DND-41 (cell line): Measurements from ENCODE around the gene SH3RF3.

ENCODE experiments used
- ATAC-seq: fragments of 200-7000 bp; cut with Tn5 transposase; 3 replicates; pipeline ENCODE4 v1.9.1; 2021; ENCODE audit warnings: low read depth; ENCODE audit not compliant: insufficient read depth
- DNase-seq: peaks from one replicate; pipeline ENCODE4 v3.0.0-alpha.2; 2020
- H2AFZ ChIP-seq: 2 replicates; pipeline ENCODE4 v1.6.0; 2012; ENCODE audit warnings: low read depth, low read length
- H3K27ac ChIP-seq: 2 replicates; pipeline ENCODE4 v1.5.1; 2012; ENCODE audit warnings: low read length, inconsistent platforms
- H3K27me3 ChIP-seq: fragments of 200-600 bp; sonication (generic); 2 replicates; pipeline ENCODE4 v1.6.0; 2012; ENCODE audit warnings: low read length, mild to moderate bottlenecking, inconsistent platforms; ENCODE audit not compliant: insufficient read depth, poor library complexity
- H3K36me3 ChIP-seq: 2 replicates; pipeline ENCODE4 v1.5.1; 2012; ENCODE audit warnings: low read length, inconsistent platforms; ENCODE audit not compliant: insufficient read depth
- H3K4me1 ChIP-seq: 2 replicates; pipeline ENCODE4 v1.5.1; 2012; ENCODE audit warnings: mild to moderate bottlenecking, low read length; ENCODE audit not compliant: insufficient read depth
- H3K4me2 ChIP-seq: 2 replicates; pipeline ENCODE4 v1.6.0; 2012; ENCODE audit warnings: mild to moderate bottlenecking, moderate library complexity, low read length, inconsistent platforms; ENCODE audit not compliant: insufficient read depth
- H3K4me3 ChIP-seq, 2 experiments: fragments of 200-600 bp in 1 of 2; shearing (Covaris generic) in 1 of 2; 2 replicates each; pipeline ENCODE4 v1.5.1; 2012 to 2016; ENCODE audit warnings: inconsistent platforms in 2 of 2, low read length in 2 of 2, mild to moderate bottlenecking in 2 of 2, low read depth in 1 of 2, moderate library complexity in 1 of 2
- H3K79me2 ChIP-seq: 2 replicates; pipeline ENCODE4 v1.6.0; 2012; ENCODE audit warnings: low read length, inconsistent platforms; ENCODE audit not compliant: insufficient read depth
- H3K9ac ChIP-seq: 2 replicates; pipeline ENCODE4 v1.6.0; 2012; ENCODE audit warnings: low read depth, mild to moderate bottlenecking, inconsistent platforms, low read length, moderate library complexity
- H3K9me3 ChIP-seq: 2 replicates; pipeline ENCODE4 v1.5.1; 2012; ENCODE audit warnings: low read length, moderate library complexity, mild to moderate bottlenecking, inconsistent platforms; ENCODE audit not compliant: insufficient read depth, severe bottlenecking
- H4K20me1 ChIP-seq: 2 replicates; pipeline ENCODE4 v1.6.0; 2012; ENCODE audit warnings: low read length; ENCODE audit not compliant: insufficient read depth
- CTCF ChIP-seq: IDR thresholded peaks from 2 replicates; pipeline ENCODE4 v1.5.1; 2012; ENCODE audit warnings: borderline replicate concordance, low read length, moderate library complexity, mild to moderate bottlenecking; ENCODE audit not compliant: poor library complexity, severe bottlenecking; ENCODE audit errors: extremely low read depth
- EZH2 ChIP-seq: IDR thresholded peaks from 3 replicates; pipeline ENCODE4 v1.6.1; 2012; ENCODE audit warnings: borderline replicate concordance, low read depth, mild to moderate bottlenecking, moderate library complexity, low read length, inconsistent platforms; ENCODE audit not compliant: severe bottlenecking

Gene SH3RF3

GRCh38 chr2:109217362-109218086 is 88.5 kb downstream of the SH3RF3 start:
- Histone ChIP-seq H3K4me3 (no peak overlapping the region), H3K9me3 (no peaks in the 10 kb centered on the region), H3K36me3 (no peaks in the 10 kb centered on the region), H3K27ac (no peak overlapping the region), H2AFZ (no peak overlapping the region), H3K4me2 (no peak overlapping the region), H3K4me1 (peaks cover 32% of the 10 kb centered on the region), H3K27me3 (peaks cover 78% of the 10 kb centered on the region), H4K20me1 (peaks cover 54% of the 10 kb centered on the region), H3K9ac (no peak overlapping the region), H3K79me2 (no peaks in the 10 kb centered on the region)
- TF ChIP-seq CTCF = no peak
- TF ChIP-seq EZH2 = no peak
- ATAC-seq (0 out of 3 replicates have a peak, but pooled peaks have one; percentile 12), DNase-seq (peak; percentile 57)

- no peak overlapping the region for H3K4me3 ChIP-seq
- no peak for DNase-seq
- H3K27me3 ChIP-seq = peaks cover 74% of the 10 kb centered on the region
- H3K9me3 ChIP-seq = no peaks in the 10 kb centered on the region
- TF ChIP-seq CTCF (no peak), EZH2 (no peak)
- H3K36me3 ChIP-seq = no peaks in the 10 kb centered on the region
- peaks cover 32% of the 10 kb centered on the region for H3K4me1 ChIP-seq
- H4K20me1 ChIP-seq = peaks cover 54% of the 10 kb centered on the region
- H3K27ac ChIP-seq = no peak overlapping the region
- H2AFZ ChIP-seq = no peak overlapping the region
- H3K79me2 ChIP-seq = no peaks in the 10 kb centered on the region
- no peak overlapping the region for H3K9ac ChIP-seq
- ATAC-seq = 0 out of 3 replicates have a peak, but pooled peaks have one; percentile 8
- no peak overlapping the region for H3K4me2 ChIP-seq
Measured at GRCh38 chr2:109218087-109218791, 89.2 kb downstream of the SH3RF3 start.

- no peak overlapping the region for H3K4me3 ChIP-seq
- peaks cover 28% of the 10 kb centered on the region for H3K4me1 ChIP-seq
- H3K9ac ChIP-seq = no peak overlapping the region
- no peaks in the 10 kb centered on the region for H3K79me2 ChIP-seq
- no peaks in the 10 kb centered on the region for H3K36me3 ChIP-seq
- DNase-seq = no peak
- H3K4me2 ChIP-seq = no peak overlapping the region
- no peaks in the 10 kb centered on the region for H3K9me3 ChIP-seq
- ATAC-seq = no peak
- H4K20me1 ChIP-seq = peaks cover 50% of the 10 kb centered on the region
- peaks cover 72% of the 10 kb centered on the region for H3K27me3 ChIP-seq
- TF ChIP-seq CTCF (no peak), EZH2 (no peak)
- H3K27ac ChIP-seq = no peak overlapping the region
- H2AFZ ChIP-seq = no peak overlapping the region
Measured at GRCh38 chr2:109218792-109219126, 89.8 kb downstream of the SH3RF3 start.
